Fibroblast of skin of left quadriceps (primary cell): ENCODE results near the gene STIM1.
"Not testable (repeated sequence)": the region's sequence is repeated elsewhere in the genome, so short reads cannot be mapped to it uniquely, and the experiment has no call there.

Experiments
- DNase-seq, 2 experiments: peaks; one replicate each; pipeline ENCODE4 v3.0.0-alpha.2; 2013; ENCODE audit warnings: low read depth in 2 of 2

STIM1 gene

DNA sequence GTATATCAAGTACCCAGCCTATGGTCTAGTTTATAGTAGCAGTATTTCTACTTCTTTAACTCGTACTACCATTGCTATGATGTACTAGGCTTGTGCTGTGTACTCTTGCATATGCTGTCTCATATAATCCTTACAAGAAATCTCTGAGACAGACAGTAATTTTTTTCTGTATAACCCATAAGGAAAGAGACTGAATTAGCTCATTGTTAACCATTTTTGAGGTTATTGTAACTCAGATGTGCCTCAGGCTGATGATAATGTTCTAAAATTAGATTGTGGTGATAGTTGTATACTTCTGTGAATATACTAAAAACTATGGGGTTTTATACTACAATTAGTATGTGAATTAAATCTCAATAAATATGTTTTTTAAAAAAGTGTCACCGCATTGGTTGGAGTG is 127.0 kb downstream of the STIM1 start:
- DNase-seq, result no peak

DNA sequence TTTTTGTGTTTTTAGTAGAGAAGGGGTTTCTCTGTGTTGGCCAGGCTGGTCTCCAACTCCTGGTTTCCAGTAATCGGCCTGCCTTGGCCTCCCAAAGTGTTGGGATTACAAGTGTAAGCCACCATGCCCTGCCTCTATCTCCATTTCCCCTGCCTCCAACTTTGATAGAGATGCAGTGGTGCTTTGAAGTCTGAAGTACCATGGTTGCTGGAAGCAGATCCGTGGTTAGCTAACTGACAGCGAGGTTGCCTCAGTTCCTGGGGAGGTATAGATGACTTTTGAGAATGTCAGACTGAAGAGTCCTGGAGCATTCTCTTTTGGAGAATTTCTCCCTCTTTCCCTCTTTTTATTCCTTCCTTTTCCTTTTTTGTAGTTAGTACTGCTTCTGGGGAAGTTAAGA is 127.6 kb downstream of the STIM1 start:
- no peak for DNase-seq

GRCh38 chr11:3984896-3985295 is 129.4 kb downstream of the STIM1 start:
- no peak for DNase-seq

- DNase-seq, result no peak
Measured at GRCh38 chr11:3985631-3986030, 130.2 kb downstream of the STIM1 start.

GRCh38 chr11:3986301-3986700 is 130.8 kb downstream of the STIM1 start:
- DNase-seq, result no peak

- no peak for DNase-seq
Measured at GRCh38 chr11:3989276-3989920, 133.9 kb downstream of the STIM1 start.

- no peak for DNase-seq
Measured at GRCh38 chr11:3989921-3990290, 134.4 kb downstream of the STIM1 start.

- DNase-seq, result no peak
Measured at GRCh38 chr11:3990406-3990805, 134.9 kb downstream of the STIM1 start.

GRCh38 chr11:3992964-3993363 is 137.5 kb downstream of the STIM1 start:
- no peak for DNase-seq

GRCh38 chr11:3994030-3994640 is 138.7 kb downstream of the STIM1 start:
- no peak for DNase-seq

GRCh38 chr11:3995307-3995706 is 139.8 kb downstream of the STIM1 start:
- no peak for DNase-seq

DNA sequence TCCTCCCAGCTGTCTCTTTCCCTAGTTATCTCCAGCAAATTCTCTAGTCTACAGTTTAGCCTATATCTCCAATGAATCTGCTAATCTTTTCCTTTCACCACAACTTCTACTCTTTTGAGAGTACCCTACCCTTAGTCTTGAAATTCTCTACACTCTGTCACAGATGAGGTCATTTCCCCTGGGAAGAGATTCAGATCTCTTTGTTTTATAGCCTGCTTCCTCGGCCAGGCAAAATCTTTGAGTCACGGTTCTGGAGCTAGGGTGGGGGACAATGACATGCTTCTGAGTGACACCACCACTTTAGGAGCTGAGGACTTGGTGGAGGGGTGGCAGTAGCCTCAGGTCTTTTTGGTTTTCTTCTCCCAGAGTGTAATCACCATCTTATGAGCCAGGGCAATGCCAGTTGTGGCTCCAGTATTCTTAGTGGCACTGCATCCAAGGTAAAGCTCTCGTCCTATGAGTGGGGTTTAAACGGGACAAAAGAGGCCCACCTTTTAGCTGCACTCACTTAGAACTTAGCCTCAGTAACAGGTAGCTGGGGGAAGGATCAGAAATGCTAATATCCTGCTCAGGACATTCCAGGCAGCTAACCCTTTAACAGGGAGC is 140.6 kb downstream of the STIM1 start:
- DNase-seq, result peak; percentile 9 to 12

DNA sequence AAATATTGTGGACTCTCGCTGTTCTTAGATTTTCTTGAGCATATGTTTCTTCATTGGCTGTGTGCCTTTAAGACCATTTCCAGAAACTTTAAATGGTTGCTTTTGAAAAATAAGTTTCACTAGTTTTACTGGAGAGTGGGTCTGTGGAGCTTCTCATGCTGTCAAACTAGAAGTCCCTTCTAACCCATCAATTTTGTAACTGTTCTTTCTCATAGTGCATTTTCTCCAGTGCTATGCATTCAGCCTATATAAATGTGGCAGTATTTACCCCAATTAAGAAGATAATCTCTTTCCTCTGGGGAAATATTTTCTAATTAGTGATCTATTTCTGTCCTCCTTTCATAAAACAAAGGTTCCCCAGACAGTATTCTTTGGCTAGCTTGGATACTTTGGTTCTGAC is 141.2 kb downstream of the STIM1 start:
- no peak for DNase-seq

DNA sequence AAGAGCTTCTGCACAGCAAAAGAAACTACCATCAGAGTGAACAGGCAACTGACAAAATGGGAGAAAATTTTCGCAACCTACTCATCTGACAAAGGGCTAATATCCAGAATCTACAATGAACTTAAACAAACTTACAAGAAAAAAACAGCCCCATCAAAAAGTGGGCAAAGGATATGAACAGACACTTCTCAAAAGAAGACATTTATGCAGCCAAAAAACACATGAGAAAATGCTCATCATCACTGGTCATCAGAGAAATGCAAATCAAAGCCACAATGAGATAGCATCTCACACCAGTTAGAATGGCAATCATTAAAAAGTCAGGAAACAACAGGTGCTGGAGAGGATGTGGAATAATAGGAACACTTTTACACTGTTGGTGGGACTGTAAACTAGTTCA is 149.3 kb downstream of the STIM1 start:
- not testable (repeated sequence) for DNase-seq

DNA sequence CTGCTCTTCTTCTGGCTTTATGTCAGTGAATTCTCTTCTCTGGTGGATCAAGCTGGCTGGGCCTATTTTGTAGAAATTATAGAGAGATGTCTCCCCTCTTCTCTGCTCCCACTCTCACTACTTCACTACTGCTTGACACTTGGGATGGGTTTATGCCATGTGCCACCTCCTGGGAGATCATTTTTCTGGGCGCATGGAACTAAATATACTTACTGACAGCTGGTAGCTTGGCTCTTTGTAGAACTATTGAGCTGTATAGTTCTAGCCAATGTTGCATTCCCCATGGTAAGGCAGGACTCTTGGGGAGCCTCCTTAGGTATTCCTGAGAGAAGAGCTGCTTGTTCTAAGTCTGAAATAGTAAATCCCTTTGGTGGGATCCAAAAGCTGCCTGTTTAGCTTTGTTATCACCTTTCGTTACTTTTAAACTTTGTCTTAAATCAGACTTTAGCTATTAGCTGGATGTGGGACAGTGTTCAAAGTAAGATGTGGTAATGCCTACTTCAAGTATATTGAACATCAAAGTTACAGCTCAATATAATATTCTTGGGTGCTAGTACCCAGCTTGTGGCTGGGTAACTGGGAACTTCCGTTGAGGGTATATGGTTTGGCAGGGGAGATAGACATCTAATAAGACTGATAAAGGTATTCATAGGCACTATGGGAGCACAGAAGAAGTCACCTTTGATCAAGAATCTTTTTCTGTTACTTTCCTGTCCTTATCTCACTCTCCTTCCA is 151.6 kb downstream of the STIM1 start:
- DNase-seq, result no peak

DNA sequence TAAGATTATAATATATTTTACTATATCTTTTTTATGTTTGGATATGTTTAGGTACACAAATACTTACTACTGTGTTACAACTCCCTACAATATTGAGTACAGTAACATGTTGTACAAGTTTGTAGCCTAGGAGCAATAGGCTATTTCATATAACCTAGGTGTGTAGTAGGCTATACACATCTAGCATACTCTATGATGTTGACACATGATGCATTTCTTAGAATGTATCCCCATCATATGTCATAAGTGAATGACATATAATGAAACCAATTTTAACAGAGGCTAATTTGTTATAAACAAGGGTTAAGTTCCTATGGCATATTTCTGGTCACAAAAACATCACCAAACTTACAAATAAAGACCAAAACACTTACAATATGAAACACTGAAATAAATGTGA is 152.7 kb downstream of the STIM1 start:
- DNase-seq, result no peak

DNA sequence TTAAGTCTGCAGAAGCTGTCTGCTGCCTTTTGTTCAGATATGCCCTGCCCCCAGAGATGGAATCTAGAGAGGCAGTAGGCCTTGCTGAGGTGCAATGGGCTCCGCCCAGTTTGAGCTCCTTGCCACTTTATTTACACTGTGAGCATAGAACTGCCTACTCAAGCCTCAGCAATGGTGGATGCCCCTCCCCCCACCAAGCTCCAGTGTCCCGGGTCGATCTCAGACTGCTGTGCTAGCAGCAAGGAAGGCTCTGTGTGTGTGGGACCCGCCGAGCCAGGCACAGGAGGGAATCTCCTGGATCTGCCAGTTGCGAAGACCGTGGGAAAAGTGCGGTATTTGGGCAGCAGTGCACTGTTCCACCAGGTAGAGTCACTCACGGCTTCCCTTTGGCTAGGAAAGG is 161.1 kb downstream of the STIM1 start:
- not testable (repeated sequence) for DNase-seq

DNA sequence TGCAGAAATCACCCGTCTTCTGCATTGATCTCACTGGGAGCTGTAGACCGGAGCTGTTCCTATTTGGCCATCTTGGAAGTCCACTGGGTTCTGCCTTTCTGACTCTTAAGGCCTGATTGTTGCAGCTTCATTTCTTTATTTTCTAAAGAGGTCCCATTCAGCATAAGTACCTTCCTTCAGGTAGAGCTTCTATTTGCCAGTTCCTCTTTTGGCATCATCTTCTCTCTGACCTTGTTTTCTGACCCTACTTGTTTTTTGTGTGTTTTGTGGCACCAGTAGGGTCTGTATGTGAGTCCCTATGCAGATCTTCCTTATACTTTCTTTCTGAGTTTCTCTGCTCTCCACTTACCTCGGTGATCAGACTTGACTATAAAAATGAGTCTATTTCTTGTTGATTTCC is 161.7 kb downstream of the STIM1 start:
- no peak for DNase-seq

GRCh38 chr11:4018641-4019040 is 163.2 kb downstream of the STIM1 start:
- DNase-seq, result no peak

GRCh38 chr11:4019891-4020290 is 164.4 kb downstream of the STIM1 start:
- DNase-seq, result peak; percentile 24 to 26

- DNase-seq, result no peak
Measured at GRCh38 chr11:4022669-4023068, 167.2 kb downstream of the STIM1 start.

- DNase-seq, result peak; percentile 25 to 31
Measured at GRCh38 chr11:4025248-4025966, 169.9 kb downstream of the STIM1 start.
